GM21825 (cell line): Measurements from ENCODE around the gene ADTRP.
"Not testable (repeated sequence)": the region's sequence is repeated elsewhere in the genome, so short reads cannot be mapped to it uniquely, and the experiment has no call there.

Experiments used
- ATAC-seq: cut with Tn5 transposase; IDR thresholded peaks from one replicate; pipeline ENCODE4 v1.9.1; 2021; ENCODE audit warnings: mild to moderate bottlenecking, moderate library complexity; ENCODE audit not compliant: unreplicated experiment

ADTRP gene

DNA sequence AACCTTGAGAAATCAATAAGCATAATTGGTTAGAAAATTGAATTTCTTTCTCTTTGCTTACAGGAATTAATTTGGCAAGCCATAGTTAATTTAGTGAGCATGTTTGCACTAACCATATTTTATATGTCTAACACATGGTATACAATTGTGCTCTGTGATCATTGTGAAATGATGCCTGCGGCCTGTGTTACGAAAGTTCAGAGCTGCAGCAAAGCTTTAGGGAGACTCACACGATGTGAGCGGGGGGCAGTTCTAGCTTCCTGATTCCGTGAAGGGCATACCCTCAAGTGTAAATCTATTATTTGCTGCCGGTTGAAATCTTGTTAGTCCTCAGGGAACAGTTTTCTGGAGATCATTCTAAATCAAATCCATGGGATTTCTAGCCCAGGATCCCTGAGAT lies 25.5 kb upstream of the ADTRP start:
- no peak for ATAC-seq

DNA sequence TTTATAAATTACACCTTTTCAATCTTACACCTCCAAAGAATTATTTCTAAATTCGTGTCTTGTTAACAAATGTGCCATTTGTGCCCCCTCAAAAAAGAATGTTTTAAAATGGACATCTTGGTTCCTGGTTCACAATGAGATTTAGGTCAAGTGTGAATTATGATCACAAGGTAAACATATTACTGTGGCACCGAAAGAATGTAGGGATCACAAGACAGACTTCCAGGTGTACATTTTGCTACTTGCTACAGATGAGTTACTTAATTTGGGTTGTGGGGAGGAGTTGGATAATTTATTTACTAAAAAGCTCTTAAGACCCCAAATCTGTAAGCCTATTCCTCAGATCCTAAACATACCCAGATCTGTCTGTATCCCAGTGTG lies 25.0 kb upstream of the ADTRP start:
- no peak for ATAC-seq

DNA sequence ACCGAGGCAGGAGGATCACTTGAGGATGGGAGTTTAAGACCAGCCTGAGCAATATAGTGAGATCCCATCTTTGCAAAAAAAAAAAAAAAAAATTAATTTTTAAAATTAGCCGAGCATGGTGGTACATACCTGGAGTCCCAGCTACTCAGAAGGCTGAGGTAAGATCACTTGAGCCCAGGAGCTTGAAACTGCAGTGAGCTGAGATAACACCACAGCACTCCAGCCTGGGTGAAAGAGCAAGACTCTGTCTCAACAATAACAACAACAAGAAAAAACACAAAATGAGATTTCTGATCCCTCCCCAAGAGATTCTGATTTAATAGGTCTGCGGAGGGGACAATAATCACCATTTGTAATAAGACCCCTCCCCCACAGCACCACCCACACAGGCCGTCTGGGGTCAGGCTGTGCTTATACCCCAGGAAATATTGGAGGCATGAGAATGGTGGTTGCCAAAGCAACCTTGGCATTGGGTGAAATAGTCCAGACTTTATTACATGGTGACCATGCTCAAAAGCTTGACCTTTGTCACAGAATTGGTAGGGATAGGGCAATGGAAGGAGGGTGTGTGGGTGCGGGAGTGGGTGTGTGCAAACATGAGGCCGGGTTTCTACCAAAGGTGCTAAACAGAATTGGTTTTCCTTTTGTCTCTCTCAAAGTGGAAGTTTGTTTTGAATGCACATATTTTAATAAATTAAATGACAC lies 24.4 kb upstream of the ADTRP start:
- no peak for ATAC-seq

DNA sequence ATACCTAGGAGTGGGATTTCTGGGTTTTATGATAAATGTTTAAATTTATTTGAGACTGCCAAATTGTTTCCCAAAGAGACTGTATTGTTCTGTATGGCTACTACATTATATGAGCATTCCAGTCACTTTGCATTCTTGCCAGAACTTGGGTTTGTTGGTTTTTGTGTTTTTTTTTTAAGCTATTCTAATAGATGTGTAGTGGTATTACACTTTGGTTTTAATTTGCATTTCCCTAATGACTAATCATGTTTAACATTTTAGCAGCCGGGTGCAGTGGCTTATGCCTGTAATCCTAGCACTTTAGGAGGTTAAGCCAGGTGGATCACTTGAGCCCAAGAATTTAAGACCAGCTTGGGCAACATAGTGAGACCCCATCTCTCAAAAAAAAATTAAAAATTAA lies 21.9 kb upstream of the ADTRP start:
- not testable (repeated sequence) for ATAC-seq

DNA sequence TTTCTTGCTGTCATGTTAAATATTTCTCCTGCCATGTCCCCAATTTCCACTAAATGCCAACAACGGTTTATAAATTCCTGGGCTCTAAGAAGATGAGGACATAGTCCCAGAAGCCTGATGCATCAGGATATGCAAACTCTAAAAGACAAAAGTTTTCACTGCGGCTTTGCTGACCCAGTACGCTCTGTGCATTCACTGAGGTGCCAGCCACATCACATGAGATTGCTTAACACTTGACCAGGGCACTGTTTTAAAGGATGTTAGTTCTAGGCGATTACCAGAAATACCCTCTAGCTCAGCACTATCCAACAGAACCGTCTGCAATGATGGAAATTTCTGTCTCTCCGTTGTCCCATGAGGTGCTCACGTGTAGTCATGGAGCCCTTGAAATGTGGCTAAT lies 19.9 kb upstream of the ADTRP start:
- no peak for ATAC-seq

DNA sequence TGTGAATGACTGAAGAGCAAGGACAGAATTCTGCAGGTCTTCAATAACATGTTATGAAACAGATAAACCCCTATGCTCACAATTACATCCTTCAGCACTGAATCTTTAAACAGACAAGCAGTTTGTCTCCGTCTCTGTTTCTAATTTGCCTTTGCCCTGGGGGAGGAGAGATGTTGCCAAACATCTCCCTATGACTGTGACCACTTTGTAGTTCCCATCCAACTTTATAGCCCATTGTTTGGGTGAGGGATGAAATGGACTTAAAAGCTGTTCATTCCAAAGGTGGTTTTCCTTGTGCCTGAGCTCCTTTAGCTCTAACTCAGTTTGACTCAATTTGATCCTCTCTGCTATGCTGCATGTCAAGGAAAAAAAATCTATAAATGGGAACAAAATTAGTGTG lies 19.5 kb upstream of the ADTRP start:
- no peak for ATAC-seq

DNA sequence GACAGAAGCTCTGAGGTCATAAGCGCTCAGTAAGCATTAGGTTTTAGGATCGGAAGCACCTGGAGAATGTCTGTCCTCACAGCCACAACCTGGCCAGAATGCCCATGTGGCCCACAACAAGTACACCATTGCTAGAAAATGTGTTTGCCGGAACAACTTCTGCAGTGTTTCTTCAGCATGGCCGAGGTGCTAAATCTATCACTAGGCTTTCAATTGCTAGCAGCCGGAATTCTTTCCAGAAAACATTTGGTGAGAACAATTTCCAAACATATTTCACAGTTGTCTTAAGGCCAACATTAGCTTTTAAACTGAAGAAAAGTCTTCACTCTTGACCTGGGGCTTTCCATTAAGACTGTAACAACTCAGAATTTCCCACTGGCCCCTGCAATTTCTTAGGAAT lies 18.2 kb upstream of the ADTRP start:
- no peak for ATAC-seq

DNA sequence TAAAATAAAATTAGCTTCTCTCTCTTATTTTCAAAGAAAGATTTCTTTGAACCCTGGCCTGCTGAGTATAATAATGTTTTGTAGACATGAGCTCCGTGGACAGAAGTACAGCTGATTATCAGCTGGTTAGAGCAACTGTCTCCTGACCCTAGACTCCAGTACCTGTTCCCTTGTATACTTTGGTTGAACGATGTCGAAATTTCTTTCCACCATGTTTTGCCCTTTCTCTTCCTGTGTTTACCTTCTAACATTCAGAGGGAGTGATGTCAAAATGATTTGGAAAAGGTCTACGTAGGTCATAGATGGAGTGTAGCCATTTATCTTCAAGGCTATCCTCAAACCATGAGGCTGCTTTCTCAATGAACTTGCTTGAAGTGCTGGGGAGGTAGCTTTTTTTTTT lies 16.8 kb upstream of the ADTRP start:
- ATAC-seq: no peak

DNA sequence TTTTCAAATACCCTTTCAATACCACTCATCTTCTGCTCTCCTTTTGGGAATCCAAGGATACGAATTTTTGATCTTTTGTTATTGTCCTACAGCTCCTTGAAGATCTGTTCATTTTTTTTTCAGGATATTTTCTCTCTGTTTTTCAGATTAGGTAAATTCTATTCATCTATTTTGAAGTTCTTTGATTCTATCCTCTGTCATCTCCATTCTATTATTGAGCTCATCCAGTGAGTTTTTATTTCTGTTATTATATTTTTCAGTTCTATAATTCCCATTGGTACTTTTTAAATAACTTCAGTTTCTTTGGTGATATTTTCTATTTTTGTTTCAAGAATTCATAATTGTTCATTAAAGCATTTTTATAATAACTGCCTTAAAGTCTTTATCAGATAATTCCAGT lies 14.7 kb upstream of the ADTRP start:
- ATAC-seq: no peak

DNA sequence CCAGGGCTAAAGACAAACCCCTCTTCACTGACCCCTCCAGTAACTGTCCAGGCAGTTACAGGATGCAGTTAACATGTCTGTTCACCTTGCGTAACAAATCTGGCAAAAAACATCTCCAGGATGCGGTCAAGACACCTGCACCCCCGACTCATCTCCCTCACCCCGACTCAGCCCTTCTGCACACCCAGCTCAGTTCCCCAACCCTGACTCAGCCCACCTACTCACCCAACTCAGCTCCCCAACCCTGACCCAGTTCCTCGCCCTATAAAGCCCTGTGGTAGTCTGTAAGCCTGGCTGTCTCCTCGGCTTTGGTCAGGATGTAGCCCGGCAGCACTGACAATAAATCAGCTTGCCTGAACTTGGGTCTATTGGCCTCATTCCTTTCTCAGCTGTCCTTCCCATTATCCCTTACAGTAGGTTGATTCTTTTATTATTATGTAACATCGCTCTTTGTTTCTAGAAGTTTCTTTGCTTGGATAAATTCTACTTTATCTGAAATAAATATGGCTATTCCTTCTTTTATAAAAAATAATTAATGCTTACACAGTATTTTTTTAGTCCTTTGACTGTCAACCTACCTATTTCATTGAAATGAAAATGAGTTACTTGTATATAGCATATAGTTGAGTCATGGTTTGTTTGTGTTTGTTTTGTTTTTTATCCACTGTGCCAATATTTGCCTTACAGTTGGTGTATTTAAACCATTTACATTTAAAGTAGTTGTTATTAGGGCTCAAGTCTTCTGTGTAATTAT lies 12.9 kb upstream of the ADTRP start:
- ATAC-seq: no peak

DNA sequence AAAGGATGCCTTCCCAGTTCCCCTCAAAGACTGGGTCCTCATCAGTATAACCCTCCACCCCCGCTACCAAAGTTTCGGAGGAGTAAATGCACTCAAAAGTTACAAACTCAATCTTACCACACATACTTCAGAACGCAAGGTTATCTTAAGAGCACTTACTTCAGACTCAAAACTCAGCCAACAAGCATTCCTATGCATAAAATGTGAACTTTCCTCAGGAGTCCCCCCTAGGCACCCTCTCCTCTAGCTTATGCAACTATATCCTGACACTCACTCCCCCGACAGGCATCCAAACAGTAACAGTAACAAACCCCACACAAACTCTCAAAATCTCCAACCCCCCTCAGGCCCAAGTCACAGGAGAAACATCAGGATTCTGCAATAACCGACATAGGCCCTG lies 11.1 kb upstream of the ADTRP start:
- ATAC-seq: no peak

DNA sequence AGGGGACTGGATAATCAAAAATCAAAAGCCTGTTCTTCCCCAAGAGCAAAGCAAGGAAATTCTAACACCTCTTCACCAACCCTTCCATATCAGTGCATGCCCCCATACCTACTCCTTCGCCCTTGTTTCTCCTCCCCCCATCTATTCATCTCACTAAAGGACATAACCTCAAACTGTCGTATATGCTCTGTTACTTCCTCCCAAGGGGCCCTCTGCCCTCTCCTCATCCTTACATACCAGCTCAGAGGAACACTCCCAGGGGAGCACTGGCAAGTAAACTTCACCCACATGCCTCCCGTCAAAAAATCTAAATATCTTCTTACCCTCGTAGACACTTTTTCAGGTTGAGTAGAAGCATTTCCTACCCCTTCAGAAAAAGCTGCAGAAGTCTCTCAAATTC lies 9.4 kb upstream of the ADTRP start:
- ATAC-seq: no peak

DNA sequence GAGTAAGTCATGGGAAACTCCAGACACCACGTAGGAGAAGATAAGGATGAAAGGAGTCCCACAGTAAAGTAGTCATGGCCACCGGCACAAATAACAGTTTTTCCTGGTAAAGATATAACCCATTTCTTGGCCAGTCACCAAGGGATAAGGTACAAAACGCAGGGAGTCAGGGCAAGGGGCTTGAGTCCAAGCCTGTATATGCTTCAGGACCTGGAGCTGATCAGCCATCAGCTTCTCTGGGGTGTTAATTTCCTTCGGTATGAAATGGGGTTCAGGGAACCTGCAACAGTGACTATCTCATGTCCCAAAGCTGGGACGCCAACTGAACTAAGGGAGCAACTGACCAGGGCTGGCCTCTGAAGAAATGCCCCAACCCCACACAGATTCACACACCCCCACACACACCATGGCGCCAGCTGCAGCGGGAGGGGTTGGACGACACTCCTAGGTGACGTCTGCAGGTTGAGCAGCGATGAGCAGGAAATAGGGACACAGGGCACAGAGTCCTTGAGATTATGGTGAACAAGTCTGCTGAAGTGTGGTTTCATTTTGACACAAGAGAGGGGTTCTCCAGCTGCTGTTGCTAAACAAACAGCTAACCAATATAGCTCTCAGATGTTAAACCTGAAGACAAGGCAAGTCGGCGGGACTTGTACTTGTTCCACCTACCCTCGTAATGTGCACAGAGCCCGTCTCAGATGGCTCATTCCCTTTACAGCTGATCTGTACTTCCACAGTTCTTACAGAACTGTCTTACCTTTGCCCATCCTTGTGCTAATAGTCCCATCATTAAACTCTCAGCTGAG lies 7.4 kb upstream of the ADTRP start:
- ATAC-seq: peak; percentile 93

DNA sequence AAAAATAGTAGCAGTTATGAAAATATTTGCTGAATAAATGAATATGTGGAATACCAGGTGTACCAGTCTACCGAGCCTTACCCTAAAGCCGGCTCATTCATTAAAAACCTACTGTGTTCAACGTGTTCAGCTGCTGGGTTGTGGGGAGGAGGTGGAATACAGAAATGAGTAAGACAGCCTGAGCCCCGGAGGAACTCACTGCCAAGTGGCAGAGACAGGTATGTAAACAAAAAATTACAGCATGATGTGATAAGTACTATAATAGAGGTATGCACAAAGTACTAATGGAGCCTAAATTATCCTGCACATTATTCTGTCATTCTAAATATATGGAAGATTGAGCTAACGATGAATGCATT lies 6.8 kb upstream of the ADTRP start:
- peak; percentile 38 for ATAC-seq

DNA sequence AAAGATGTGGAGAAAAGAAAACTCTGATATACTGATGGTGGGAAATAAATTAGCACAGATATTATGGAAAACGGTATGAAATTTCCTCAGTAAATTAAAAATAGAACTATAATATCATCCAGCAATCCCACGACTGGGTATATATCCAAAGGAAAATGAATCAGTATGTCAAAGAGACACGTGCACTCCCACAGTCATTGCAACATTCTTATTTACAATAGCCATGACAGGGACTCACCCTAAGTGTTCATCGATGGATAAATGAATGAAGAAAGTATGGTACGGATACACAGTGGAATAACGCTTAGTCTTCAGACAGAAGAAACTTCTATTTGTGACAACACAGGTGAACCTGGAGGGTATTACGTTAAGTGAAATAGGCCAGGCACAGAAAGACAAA lies 5.7 kb upstream of the ADTRP start:
- no peak for ATAC-seq

DNA sequence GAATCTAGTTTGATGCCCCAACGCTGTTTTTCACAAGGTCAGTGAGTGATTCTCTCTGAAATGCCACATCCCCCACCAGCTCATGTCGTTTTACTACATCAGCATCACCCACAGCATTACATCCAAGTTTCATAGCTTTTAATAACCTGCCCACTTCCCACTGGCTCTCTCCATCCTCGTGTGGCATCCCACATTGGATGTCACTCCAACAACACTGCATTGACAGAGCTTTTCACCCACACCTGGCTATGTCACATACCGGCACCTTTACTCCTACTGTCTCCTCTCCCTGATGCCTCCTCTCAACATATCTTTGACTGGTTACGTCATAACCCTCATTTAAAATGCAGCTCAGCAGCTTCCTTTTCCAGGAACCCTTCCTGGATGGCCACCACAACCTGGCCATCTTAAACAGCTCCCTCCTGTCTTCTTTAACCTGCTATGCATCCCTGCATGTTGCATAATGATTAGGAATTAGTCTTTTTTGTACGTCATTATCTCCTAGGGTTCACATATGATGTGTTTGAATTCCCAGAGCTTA lies 5.0 kb upstream of the ADTRP start:
- ATAC-seq: no peak

DNA sequence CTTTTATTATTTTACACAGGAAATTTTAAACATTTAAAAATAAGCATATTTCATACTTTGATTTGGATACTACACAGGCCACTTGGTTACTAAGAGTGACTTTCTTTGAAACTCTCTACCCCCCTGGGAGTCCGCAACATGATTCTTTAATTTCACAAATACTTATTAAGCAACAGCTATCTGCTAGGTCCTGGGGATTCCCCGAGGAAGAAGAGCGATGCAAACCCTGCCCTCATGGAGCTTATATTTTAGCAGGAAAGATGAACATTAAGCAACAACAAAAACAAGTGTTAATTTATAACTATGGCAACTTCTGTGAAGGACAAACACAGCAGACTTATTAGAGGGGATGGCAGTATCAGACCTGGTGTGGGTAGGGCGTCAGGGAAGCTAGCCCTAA lies 3.9 kb upstream of the ADTRP start:
- ATAC-seq: no peak

DNA sequence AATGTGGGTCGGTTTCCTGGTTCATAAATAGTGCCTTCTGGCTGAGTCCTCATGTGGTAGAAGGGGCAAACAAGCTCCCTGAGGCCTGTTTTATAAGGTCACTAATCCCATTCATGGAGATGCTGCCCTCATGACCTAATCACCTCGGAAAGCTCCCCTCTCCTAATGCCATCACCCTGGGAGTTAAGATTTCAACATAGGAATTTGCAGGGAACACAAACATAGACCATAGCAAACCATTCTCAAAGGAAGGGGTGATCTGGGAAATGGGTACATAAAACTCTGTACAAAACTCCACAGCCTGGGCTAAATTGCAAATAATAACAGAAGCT lies 1.5 kb upstream of the ADTRP start:
- no peak for ATAC-seq

DNA sequence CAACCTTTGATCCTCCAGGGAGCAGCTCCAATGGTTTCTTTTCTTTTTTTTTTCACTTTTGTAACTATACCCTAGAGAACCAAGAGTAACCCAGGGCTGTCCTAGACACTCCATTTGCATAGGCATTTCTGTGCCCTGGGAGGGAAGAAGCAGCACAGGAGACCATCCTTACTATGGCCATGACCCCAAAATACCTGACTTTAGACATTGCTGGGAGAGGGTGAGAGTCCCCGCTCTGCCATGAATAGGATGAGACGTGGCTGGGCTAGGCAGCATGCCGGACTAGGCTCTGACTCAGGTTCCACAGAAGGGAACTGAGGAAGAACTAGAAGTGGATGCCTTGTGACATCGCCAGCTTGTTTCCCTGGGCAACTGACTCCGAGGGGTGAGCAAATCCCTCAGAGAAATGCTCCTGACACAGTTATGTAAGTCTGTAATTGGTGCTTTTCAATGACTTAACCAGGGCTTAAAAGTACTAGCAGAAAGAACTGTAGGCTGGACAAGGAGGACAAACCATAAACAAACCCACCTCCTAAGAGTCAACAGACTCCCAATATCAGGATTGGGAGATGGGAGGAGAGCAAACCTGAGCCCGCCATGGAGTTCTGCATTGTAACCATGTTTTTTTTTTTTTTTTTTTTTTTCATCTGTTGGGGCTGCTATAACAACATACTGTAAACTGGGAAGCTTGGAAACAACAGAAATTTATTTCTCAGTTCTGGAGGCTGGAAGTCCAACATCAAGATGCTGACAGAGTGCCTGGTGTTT lies 910 bp upstream of the ADTRP start:
- ATAC-seq: no peak

DNA sequence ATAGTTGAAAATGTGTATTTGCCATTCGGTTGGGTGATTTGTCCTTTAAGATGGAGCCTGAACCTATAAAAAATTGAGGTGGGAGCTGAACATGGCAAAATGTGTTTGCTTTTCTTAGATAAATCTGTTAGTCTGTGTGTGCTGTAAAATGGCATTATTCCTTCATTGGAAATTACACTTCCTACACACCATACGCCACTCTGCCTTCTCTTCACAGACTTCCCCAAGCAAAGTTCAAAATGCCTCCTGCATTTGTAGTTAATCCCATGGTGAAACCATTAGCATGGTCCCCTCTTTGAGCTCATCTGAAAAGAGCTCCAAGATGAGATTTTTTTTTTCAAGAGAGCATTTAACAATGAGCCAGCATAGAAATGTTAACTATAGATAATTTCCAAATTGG lies 567 bp downstream of the ADTRP start:
- ATAC-seq: no peak

DNA sequence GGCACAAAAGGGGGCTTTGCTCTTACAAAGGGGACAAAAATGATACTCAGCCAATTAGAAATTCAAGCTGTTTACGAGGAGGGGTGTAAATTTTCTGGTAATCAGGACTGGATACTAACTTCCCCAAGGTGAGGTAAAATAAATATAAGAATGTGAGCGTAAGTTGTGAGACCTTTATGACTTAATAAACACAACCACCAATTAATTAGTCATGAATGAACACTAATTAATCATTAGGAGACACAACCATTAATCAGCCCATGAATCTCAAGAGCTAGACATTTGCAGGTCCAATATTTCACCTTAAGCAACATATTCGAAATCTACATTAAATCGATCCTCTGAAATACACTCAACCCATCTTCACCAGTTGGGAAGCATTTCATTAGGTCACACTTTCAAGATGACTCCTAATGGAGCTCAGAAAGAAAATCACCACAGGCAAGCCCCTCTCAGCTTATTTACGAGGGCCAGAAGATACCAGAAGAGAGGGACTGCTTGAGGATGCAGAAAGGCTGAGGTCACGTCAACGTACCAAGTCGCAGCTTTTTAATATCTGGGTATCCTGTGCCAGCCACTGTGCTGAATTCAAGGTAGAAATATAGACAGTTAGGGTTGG lies 2.7 kb downstream of the ADTRP start:
- ATAC-seq: no peak
